H9 (cell line): Measurements from ENCODE around the gene GDPGP1. TPM values are rescaled to one million over a fixed set of nuclear protein-coding genes. Genes with fewer than 3 reads are reported as not detected.
A peak's percentile ranks its signal among the peaks of the same experiment; 100 is the strongest.

Source experiments
- DNase-seq: peaks from one replicate; pipeline ENCODE4 v3.0.0-alpha.2; 2017
- H2AFZ ChIP-seq: one replicate; pipeline ENCODE4 v1.6.1; 2013; ENCODE audit warnings: mild to moderate bottlenecking, low read length, control low read depth, moderate library complexity
- H2AK5ac ChIP-seq: 2 replicates; pipeline ENCODE4 v1.6.1; 2013; ENCODE audit warnings: low read length, control low read depth, mixed read lengths; ENCODE audit not compliant: insufficient read length
- H2BK120ac ChIP-seq: one replicate; pipeline ENCODE4 v1.6.1; 2013; ENCODE audit warnings: low read depth, mild to moderate bottlenecking, low read length, control low read depth, inconsistent platforms; ENCODE audit not compliant: poor library complexity, severe bottlenecking
- H2BK12ac ChIP-seq: 2 replicates; pipeline ENCODE4 v1.6.1; 2013; ENCODE audit warnings: low read length, control low read depth, mixed read lengths, low read depth; ENCODE audit not compliant: insufficient read length
- H2BK15ac ChIP-seq: 2 replicates; pipeline ENCODE4 v1.6.1; 2013; ENCODE audit warnings: low read depth, low read length, control low read depth
- H2BK20ac ChIP-seq: one replicate; pipeline ENCODE4 v1.6.1; 2013; ENCODE audit warnings: low read depth, mild to moderate bottlenecking, low read length, control low read depth, inconsistent platforms; ENCODE audit not compliant: poor library complexity, severe bottlenecking
- H2BK5ac ChIP-seq: 2 replicates; pipeline ENCODE4 v1.6.1; 2013; ENCODE audit warnings: low read length, control low read depth, mixed read lengths; ENCODE audit not compliant: insufficient read length
- H3K14ac ChIP-seq: 2 replicates; pipeline ENCODE4 v1.6.1; 2013; ENCODE audit warnings: low read length, control low read depth; ENCODE audit not compliant: insufficient read depth
- H3K18ac ChIP-seq: 2 replicates; pipeline ENCODE4 v1.6.1; 2013; ENCODE audit warnings: low read depth, mild to moderate bottlenecking, mixed read lengths, low read length, control low read depth; ENCODE audit not compliant: insufficient read length
- H3K23ac ChIP-seq: 2 replicates; pipeline ENCODE4 v1.6.1; 2013; ENCODE audit warnings: low read length, control low read depth, mixed read lengths, low read depth; ENCODE audit not compliant: insufficient read length
- H3K23me2 ChIP-seq: 2 replicates; pipeline ENCODE4 v1.6.1; 2013; ENCODE audit warnings: low read depth, mild to moderate bottlenecking, mixed read lengths, low read length, control low read depth; ENCODE audit not compliant: insufficient read length, poor library complexity, severe bottlenecking
- H3K27ac ChIP-seq: 2 replicates; pipeline ENCODE4 v1.5.1; 2013; ENCODE audit warnings: low read length, control low read depth, mixed read lengths, low read depth; ENCODE audit not compliant: insufficient read length
- H3K27me3 ChIP-seq: 2 replicates; pipeline ENCODE4 v1.6.1; 2013; ENCODE audit warnings: low read length, control low read depth, inconsistent platforms; ENCODE audit not compliant: insufficient read depth
- H3K4ac ChIP-seq: 2 replicates; pipeline ENCODE4 v1.6.1; 2013; ENCODE audit warnings: low read depth, mild to moderate bottlenecking, control low read depth, inconsistent platforms, low read length, moderate library complexity
- H3K4me1 ChIP-seq: 2 replicates; pipeline ENCODE4 v1.6.1; 2013; ENCODE audit warnings: low read length, control low read depth, inconsistent platforms; ENCODE audit not compliant: insufficient read depth
- H3K4me2 ChIP-seq: 2 replicates; pipeline ENCODE4 v1.6.1; 2013; ENCODE audit warnings: low read length, control low read depth, mixed read lengths; ENCODE audit not compliant: insufficient read length, insufficient read depth
- H3K56ac ChIP-seq: 2 replicates; pipeline ENCODE4 v1.6.1; 2013; ENCODE audit warnings: low read depth, mild to moderate bottlenecking, mixed read lengths, low read length, control low read depth; ENCODE audit not compliant: insufficient read length
- H3K79me1 ChIP-seq: 2 replicates; pipeline ENCODE4 v1.6.1; 2013; ENCODE audit warnings: low read depth, mild to moderate bottlenecking, moderate library complexity, low read length, control low read depth, inconsistent platforms; ENCODE audit not compliant: insufficient read depth, poor library complexity, severe bottlenecking
- H3K79me2 ChIP-seq: 2 replicates; pipeline ENCODE4 v1.6.1; 2013; ENCODE audit warnings: low read length, control low read depth, inconsistent platforms; ENCODE audit not compliant: insufficient read depth
- H3K9ac ChIP-seq: 2 replicates; pipeline ENCODE4 v1.6.1; 2013; ENCODE audit warnings: low read length, control low read depth, mixed read lengths; ENCODE audit not compliant: insufficient read length; ENCODE audit errors: extremely low read depth
- H3K9me3 ChIP-seq: one replicate; pipeline ENCODE4 v1.6.1; 2013; ENCODE audit warnings: low read depth, low read length, inconsistent platforms; ENCODE audit not compliant: control insufficient read depth
- H3T11ph ChIP-seq: one replicate; pipeline ENCODE4 v1.6.1; 2013; ENCODE audit warnings: mild to moderate bottlenecking, low read length, control low read depth, inconsistent platforms
- H4K20me1 ChIP-seq: one replicate; pipeline ENCODE4 v1.6.1; 2013; ENCODE audit not compliant: control insufficient read depth, insufficient read length, insufficient read depth
- H4K5ac ChIP-seq: 2 replicates; pipeline ENCODE4 v1.6.1; 2013; ENCODE audit warnings: low read depth, mild to moderate bottlenecking, mixed read lengths, low read length, control low read depth; ENCODE audit not compliant: insufficient read length
- H4K8ac ChIP-seq: replicated peaks from 2 replicates; pipeline ENCODE4 v1.6.1; 2013; ENCODE audit warnings: low read length, control low read depth, mixed read lengths, low read depth; ENCODE audit not compliant: insufficient read length
- H4K91ac ChIP-seq: 2 replicates; pipeline ENCODE4 v1.6.1; 2013; ENCODE audit warnings: low read depth, mild to moderate bottlenecking, moderate library complexity, mixed read lengths, low read length, control low read depth; ENCODE audit not compliant: insufficient read length
- H3K27ac Mint-ChIP-seq, 3 experiments: 2 replicates in 2 of 3; 3 replicates in 1 of 3; pipeline ENCODE4 v1.8.0; 2020 to 2021; ENCODE audit warnings: mixed read lengths in 3 of 3, mild to moderate bottlenecking in 1 of 3, moderate library complexity in 1 of 3
- H3K27me3 Mint-ChIP-seq: 2 replicates; pipeline ENCODE4 v1.8.0; 2021; ENCODE audit warnings: low read depth, mild to moderate bottlenecking, moderate library complexity, mixed read lengths
- H3K36me3 Mint-ChIP-seq, 3 experiments: 2 replicates in 2 of 3; 3 replicates in 1 of 3; pipeline ENCODE4 v1.8.0; 2020 to 2021; ENCODE audit warnings: low read depth in 3 of 3, mixed read lengths in 3 of 3; ENCODE audit not compliant: insufficient read depth in 1 of 3
- H3K4me1 Mint-ChIP-seq, 2 experiments: 2 replicates each; pipeline ENCODE4 v1.8.0; 2020; ENCODE audit warnings: mixed read lengths in 2 of 2
- H3K4me3 Mint-ChIP-seq, 2 experiments: 2 replicates in 1 of 2; 3 replicates in 1 of 2; pipeline ENCODE4 v1.8.0; 2020 to 2021; ENCODE audit warnings: mild to moderate bottlenecking in 2 of 2, mixed read lengths in 2 of 2, moderate library complexity in 1 of 2
- H3K9me3 Mint-ChIP-seq, 2 experiments: 2 replicates in 1 of 2; 3 replicates in 1 of 2; pipeline ENCODE4 v1.8.0; 2020; ENCODE audit warnings: mild to moderate bottlenecking in 2 of 2, mixed read lengths in 2 of 2, moderate library complexity in 1 of 2
- WGBS: extraction: QIAGEN DNeasy Blood & Tissue Kit; methylation state at CpG from one replicate; pipeline ENCODE4 v1.1.7; 2013; ENCODE audit warnings: missing lambda C conversion rate, low lambda C conversion rate, mixed read lengths; ENCODE audit not compliant: insufficient read length; ENCODE audit errors: extremely low coverage; 5-methylcytosine and 5-hydroxymethylcytosine counted together
- total RNA-seq: library from RNA; stranded (reverse); gene quantifications from 2 replicates; pipeline ENCODE4 v1.2.1, GENCODE V29; 2021
- TF ChIP-seq, protein P1 (sequence below): fragments of 200-600 bp; sonication (generic); conservative IDR thresholded peaks from 3 replicates; pipeline ENCODE4 v1.8.0; 2021; ENCODE audit warnings: antibody characterized with exemption, mild to moderate bottlenecking

GDPGP1 gene
- total RNA-seq, 1 experiment from 2014 or later, result 6.7 TPM

DNA sequence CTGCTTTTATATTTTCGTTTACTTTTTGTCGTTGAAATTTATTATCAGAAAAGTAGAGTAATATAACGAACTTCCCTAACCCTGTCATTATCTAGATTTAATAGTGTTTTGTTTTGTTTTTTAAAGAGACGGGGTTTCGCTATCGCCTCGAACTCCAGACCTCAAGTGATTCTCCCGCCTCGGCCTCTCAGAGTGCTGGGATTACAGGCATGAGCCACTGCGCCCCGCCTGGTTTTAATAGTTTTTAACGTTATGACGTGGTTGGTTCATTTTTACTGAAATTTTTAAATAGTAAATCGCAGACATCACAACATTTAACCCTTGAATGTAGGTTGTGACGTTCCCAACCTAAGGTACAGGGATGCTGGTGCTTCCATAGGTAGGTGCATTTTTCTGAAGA lies 32.5 kb downstream of the GDPGP1 start:
- H2AFZ ChIP-seq, result no peak overlapping the region

More for the DNA sequence above, 32.5 kb downstream of the GDPGP1 start:
- Histone ChIP-seq H2BK12ac (no peak overlapping the region), H4K5ac (no peak overlapping the region), H2BK20ac (no peak overlapping the region), H3K4me2 (peak overlapping the region; percentile 96), H4K20me1 (no peaks in the 10 kb centered on the region), H4K8ac (no peak overlapping the region), H2BK5ac (no peak overlapping the region), H3K56ac (no peak overlapping the region), H3K79me1 (no peaks in the 10 kb centered on the region), H3K9me3 (no peaks in the 10 kb centered on the region), H3K18ac (no peak overlapping the region), H3K23ac (no peak overlapping the region), H3K27me3 (no peaks in the 10 kb centered on the region; the same call in 1 of the 2 replicates), H3K27ac (no peak overlapping the region), H2AK5ac (no peak overlapping the region), H3K14ac (no peak overlapping the region), H3K9ac (peak overlapping the region; percentile 90), H2BK15ac (no peak overlapping the region), H3K79me2 (peaks cover 9% of the 10 kb centered on the region; the same call in 1 of the 2 replicates), H3T11ph (no peak overlapping the region), H2BK120ac (no peak overlapping the region), H3K4me1 (no peaks in the 10 kb centered on the region; the same call in 1 of the 2 replicates), H4K91ac (no peak overlapping the region), H3K23me2 (peaks cover 8% of the 10 kb centered on the region), H3K4ac (no peak overlapping the region; the same call in 1 of the 2 replicates)
- TF ChIP-seq, protein P1, sequence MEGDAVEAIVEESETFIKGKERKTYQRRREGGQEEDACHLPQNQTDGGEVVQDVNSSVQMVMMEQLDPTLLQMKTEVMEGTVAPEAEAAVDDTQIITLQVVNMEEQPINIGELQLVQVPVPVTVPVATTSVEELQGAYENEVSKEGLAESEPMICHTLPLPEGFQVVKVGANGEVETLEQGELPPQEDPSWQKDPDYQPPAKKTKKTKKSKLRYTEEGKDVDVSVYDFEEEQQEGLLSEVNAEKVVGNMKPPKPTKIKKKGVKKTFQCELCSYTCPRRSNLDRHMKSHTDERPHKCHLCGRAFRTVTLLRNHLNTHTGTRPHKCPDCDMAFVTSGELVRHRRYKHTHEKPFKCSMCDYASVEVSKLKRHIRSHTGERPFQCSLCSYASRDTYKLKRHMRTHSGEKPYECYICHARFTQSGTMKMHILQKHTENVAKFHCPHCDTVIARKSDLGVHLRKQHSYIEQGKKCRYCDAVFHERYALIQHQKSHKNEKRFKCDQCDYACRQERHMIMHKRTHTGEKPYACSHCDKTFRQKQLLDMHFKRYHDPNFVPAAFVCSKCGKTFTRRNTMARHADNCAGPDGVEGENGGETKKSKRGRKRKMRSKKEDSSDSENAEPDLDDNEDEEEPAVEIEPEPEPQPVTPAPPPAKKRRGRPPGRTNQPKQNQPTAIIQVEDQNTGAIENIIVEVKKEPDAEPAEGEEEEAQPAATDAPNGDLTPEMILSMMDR, result no peak
- Mint-ChIP-seq H3K27ac (no peak overlapping the region; a peak in 2 of 7 replicates), H3K4me3 (peak overlapping the region; percentile 95 to 96), H3K4me1 (peaks cover 30 to 37% of the 10 kb centered on the region in 2 experiments), H3K36me3 (peaks cover 23 to 39% (median 36%) of the 10 kb centered on the region in 3 experiments; a peak in 6 of 7 replicates), H3K27me3 (no peaks in the 10 kb centered on the region; the same call in 1 of the 2 replicates), H3K9me3 (no peaks in the 10 kb centered on the region)
- WGBS, result no CpG with 5 or more reads among the region's 15 CpGs
- DNase-seq, result no peak
